Stimulated activated CD4-positive, alpha-beta T cell treated with anti-CD3 and anti-CD28 coated beads, Interleukin-1b, Interleukin-23, amount 100 ng/mL, for 4 hours (primary cell): ENCODE data around the gene EPB41L4B.

ENCODE experiments used
- DNase-seq, 2 donors: peaks; one replicate each; pipeline ENCODE4 v3.0.0-alpha.2; 2020; ENCODE audit warnings: low read depth in 2 of 2

Gene EPB41L4B

GRCh38 chr9:109320331-109320741 is 523 bp downstream of the EPB41L4B start:
- DNase-seq = peak in 1 of 2 donors; percentile 6

DNA sequence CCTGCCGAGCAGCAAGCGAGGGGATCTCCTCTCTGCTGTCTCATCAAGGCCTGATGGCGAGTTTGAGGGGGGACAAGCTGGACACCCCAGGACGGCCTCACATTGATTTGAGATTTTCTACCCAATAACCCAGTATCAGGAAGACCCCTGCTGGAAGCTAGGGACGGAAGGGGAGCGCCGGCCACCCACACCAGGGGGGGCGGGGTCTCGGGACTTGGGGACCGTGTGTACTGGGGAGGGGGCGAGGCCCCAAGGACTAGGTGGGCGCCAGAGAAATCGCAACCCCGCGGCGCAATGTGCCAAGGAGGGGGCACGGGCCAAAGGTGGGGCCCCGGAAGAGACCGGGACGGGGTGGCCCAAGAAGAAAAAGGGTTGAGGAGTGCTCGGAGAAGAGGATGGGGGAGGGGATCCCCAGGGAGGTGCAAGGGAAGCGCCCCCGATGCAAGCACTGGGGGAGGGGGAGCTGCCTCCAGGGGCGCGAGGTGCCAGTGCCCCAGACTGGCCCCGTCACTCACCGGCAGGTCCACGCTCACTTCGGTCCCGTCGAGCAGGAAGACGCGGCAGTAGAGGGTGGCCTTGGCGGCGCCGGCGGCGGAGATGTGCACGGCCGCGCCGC is 1.1 kb downstream of the EPB41L4B start:
- peak in 1 of 2 donors; percentile 9 for DNase-seq

- DNase-seq = peak in 1 of 2 donors; percentile 4
Measured at GRCh38 chr9:109319017-109319625, 1.7 kb downstream of the EPB41L4B start.

DNA sequence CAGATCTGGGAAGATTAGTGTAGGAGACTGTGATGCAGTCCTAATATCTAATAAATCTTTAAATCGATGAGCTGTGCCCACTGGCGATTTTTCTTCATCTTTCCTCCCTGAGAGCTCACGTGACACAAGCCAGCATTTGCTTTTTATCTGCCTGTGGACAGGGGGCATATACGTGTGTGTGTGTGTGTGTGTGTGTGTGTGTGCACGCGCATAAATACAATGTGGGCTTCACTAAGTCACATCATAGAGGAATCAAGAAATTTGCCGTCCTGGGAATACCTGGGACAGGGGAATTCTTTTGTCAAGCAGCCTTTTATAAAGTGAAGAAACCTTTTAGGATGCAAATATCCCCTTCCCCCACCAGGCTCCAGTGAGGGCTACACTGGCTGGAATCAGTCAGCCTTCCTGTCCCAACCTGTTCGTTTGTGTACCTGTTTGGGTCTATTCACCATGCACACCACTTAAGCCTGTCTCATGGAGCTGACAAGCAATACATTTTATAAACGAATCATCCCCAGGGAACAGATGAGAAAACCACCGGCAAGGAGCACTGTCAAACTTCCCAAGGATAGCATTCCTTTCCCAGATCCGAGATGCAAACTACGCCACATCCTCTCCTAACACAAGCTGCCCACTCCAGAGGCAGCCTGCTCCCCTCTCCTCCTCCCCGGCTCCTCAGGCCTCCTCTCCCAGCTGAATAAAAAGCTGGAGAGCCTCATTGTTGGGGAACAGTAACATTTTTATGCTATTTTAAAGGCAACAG is 2.7 kb downstream of the EPB41L4B start:
- no peak for DNase-seq

DNA sequence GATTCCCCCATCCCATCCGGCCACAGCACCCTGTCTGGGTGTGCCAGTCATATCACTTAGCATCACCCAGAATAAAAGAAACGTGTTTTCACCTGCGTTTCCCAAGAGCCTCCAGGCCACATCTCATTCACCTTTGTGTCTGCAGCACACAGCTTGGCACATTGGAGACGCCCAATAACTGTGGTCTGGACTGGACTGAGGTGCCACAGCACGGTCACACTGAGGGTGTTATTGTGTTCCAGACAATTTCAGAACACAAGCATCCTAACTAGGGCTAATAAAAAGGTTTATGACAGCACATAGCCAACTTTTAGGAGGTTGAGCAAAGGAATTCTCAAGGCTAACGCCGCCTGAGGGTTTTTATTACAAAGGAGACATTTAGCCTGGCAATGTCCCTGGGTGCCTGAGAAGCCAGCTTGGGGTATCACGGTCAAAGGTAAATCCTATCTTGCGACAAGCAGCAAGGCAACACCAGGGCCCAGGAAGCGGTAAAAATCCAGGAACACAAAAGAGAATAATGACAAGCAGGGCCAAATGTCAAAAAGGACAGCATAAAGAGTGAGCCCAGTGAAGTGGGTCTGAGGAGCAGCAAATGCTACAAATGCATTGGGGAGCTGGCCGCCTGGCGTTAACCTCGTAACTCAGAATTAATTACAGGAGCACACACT is 3.4 kb downstream of the EPB41L4B start:
- DNase-seq = no peak

DNA sequence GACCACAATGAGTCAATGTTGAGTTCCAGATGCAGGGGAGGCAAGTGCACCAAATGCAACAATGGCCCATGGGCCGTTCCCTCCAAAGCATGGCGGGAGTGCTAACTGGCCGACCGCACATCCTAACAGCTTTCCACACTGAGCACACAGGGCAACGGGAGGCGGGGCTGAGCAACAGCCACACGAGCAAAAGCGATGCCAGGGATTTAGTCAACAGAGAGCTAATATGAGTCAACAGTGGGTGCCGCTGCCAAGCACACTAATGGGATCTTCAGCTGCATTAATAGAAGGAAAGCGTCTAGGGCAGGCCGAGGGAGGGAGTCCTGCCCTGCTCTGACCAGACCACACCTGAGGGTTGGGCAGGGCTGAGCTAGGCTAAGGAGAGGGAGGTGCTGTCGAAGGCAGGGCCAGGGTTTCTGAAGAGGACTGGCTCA is 4.6 kb downstream of the EPB41L4B start:
- no peak for DNase-seq

- no peak for DNase-seq
Measured at GRCh38 chr9:109315480-109316206, 5.2 kb downstream of the EPB41L4B start.

- no peak for DNase-seq
Measured at GRCh38 chr9:109314011-109314531, 6.8 kb downstream of the EPB41L4B start.

- no peak for DNase-seq
Measured at GRCh38 chr9:109313351-109313750, 7.5 kb downstream of the EPB41L4B start.

DNA sequence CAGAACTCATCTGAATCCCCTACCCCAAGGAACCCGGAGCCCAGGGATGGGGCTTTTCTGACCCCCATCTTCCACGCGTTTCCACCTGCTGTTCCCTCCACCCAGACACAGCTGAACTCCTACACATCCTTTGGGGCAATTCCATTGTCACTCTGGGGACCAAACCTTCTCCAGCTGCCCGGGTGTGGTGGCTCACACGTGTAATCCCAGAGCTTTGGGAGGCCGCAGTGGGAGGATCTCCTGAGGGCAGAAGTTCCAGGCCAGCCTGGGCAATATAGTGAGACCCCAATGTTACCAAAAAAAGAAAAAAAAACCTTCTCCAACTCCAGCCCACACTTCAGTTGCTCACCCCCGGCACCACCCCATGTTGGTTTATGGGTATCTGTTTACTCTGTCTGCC is 8.1 kb downstream of the EPB41L4B start:
- no peak for DNase-seq

DNA sequence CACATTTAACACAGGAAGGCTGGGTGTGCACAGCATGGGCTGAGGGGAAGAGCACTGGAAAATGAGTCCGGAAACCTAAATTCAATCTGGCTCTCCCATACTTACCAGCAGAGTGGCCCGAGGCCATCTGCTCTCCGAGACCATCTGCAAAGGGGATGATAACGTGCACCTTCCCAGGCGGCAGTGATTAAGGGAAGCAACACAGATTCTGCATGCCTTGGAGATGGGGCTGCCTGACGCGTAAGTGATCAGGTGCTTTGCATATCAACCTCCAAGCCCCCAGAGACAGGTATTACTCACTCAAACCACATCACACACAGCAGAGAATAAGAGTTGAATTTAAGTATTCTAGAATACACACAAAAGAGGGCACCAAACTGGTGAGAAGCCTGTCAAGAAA is 9.1 kb downstream of the EPB41L4B start:
- no peak for DNase-seq

DNA sequence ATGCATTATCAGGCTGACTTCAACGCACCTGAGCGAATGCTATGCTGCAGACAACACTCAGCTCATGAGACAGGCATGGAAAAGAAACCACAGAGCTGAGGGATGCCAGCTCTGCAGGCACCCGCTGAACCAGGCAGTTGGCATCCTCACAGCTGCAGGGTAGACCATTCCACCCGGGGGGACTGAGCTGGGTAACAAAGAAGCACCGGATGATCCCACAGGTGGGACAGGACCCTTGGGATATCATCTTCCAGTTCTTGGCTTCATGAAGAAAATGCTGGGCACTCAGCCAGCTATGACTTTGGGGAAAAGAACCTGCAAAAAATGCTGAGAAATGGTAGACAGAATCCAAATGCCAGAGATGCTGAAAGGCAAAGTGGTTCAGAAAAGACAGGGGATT is 9.6 kb downstream of the EPB41L4B start:
- DNase-seq = no peak

DNA sequence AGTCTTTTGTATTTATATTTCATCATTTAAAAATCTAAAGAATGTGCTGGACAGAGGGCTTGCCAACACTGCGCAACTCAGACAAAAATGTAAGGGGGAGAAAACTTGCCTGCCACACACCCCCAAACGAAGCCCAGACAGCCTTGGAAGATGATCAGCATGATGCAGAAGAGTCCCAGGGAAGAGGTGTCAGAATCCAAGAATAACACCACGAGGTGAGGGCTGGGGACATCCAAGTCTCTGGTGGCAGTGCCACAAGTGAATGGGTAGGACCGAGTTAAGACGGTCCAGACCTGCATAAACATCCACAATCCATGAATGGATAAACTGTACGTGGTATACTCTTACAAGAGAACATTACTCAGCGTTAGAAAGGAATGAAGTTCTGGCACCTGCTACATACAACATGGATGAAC is 10.4 kb downstream of the EPB41L4B start:
- no peak for DNase-seq

DNA sequence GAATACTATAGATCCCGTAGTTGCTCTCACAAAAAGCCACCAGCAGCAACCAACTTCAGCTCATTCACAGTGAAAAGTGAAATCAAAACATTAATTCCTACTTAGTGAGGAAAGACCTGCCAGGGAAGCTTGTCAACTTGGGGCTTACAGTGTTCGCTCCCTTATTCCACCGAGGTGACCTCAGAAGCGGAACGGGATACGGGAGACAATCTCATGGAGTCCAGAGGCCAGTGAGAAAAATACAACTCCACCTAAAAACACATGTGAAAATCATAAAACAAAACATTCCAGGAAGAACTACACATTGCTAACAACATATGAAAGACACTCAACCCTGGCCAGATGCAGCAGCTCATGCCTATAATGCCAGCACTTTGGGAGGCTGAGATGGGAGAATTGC is 11.6 kb downstream of the EPB41L4B start:
- DNase-seq = no peak

- DNase-seq = no peak
Measured at GRCh38 chr9:109307380-109308240, 13.2 kb downstream of the EPB41L4B start.

DNA sequence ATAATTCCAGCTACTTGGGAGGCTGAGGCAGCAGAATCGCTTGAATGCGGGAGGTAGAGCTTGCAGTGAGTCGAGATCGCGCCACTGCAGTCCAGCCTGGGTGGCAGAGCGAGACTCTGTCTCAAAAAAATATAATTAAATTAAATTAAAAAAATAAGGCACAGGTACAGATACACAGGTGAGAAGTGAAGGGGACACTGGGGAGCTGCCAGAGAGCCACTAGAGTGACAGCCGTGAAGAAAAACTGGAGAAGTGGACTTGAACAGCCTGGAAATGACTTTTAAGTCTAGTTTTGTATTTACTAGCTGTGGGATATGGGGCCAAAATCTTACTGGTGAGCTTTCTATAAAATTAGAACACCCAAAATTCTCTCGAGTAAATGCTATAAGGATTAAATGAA is 15.1 kb downstream of the EPB41L4B start:
- no peak for DNase-seq

DNA sequence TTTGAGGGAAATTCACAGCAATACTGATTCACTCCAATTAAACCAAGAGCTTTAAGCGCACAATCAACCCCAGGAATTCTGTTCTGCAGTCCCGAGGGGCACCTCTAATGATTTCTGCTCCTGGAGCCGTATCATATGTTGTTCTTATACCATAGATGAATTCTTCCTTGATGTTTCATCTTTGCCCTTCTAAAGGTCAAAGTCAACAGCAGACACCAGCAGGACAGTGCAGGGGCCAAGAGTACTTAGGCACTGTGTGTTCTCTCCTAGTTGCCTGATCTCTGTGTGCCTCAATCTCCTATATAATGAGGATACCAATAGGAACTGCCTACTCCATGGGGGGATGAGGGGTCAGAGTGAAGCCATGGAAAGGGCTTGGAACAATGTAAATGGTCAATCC is 16.5 kb downstream of the EPB41L4B start:
- no peak for DNase-seq

DNA sequence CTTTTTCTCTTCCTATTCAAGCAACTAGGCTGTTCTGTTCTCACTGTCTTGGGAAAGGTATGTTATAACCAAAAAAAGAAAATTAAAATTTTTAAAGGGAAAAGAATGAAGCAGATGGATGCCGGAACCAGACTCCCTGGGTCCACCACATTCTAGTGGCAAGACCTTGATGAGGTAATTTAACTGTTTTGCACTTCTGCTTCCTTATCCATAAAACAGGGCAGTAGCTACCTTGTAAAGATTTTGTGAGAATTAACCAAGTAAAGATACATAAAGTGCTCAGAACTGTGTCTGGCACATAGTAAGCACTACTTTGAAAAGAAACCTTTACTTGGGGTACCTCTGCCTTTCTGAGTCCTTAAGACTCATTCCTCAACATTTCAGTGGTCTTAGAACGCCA is 17.0 kb downstream of the EPB41L4B start:
- DNase-seq = no peak

- no peak for DNase-seq
Measured at GRCh38 chr9:109302606-109303005, 18.3 kb downstream of the EPB41L4B start.

GRCh38 chr9:109301012-109301411 is 19.8 kb downstream of the EPB41L4B start:
- DNase-seq = no peak

DNA sequence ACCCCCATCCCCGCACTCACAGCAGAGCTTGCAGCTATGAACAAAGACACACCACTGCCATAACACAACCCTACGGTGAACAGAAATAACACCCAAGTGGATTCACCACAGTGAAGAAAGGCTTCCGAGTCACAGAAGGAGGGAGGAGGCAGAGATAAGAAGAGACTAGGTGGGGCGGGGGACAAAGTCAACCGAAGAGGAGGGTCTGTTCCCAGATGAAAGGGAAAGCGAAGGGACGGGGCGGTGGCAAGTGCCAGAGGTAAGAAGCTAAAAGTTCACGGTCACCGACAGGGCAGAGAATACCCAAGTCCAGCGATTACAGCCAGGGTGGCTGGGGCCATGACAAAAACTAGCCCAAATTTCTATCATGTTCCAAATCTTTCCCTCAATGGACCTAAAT is 21.0 kb downstream of the EPB41L4B start:
- no peak for DNase-seq
